K562 (cell line): ENCODE results near the gene DRC1. TPM values are rescaled to one million over a fixed set of nuclear protein-coding genes. Genes with fewer than 3 reads are reported as not detected.

Experiments
- ATF3 ChIP-seq, 2 experiments: fragments of 450-650 bp in 1 of 2; sonication (generic) in 1 of 2; formaldehyde crosslinking in 1 of 2; IDR thresholded peaks in 1 of 2; conservative IDR thresholded peaks in 1 of 2; 2 replicates each; pipeline versions ENCODE4 v1.6.1 to v1.8.1; 2016 to 2023; ENCODE audit warnings: mild to moderate bottlenecking in 2 of 2, moderate library complexity in 2 of 2, inconsistent platforms in 1 of 2, missing genetic modification reagents in 1 of 2
- EP300 ChIP-seq: IDR thresholded peaks from 2 replicates; pipeline ENCODE4 v1.6.1; 2012; ENCODE audit warnings: low read length, improper control_type of control experiment
- GABPB1 ChIP-seq: sonication (generic); formaldehyde crosslinking; IDR thresholded peaks from 2 replicates; pipeline ENCODE4 v1.8.0; 2022; ENCODE audit warnings: mild to moderate bottlenecking, missing genetic modification reagents
- GATA2 ChIP-seq: sonication (generic); formaldehyde crosslinking; IDR thresholded peaks from 2 replicates; pipeline ENCODE4 v1.4.0; 2020; ENCODE audit warnings: mild to moderate bottlenecking, missing genetic modification reagents
- GATAD2A ChIP-seq: fragments of 450-650 bp; IDR thresholded peaks from 2 replicates; pipeline ENCODE4 v1.6.1; 2017
- HDAC1 ChIP-seq, 2 experiments: fragments of 450-650 bp; IDR thresholded peaks; 2 replicates each; pipeline ENCODE4 v1.6.1; 2016 to 2017; ENCODE audit warnings: inconsistent platforms in 1 of 2, mild to moderate bottlenecking in 1 of 2, moderate library complexity in 1 of 2
- L3MBTL2 ChIP-seq: fragments of 450-650 bp; IDR thresholded peaks from 2 replicates; pipeline ENCODE4 v1.6.1; 2016; ENCODE audit warnings: mild to moderate bottlenecking, moderate library complexity
- MAX ChIP-seq: sonication (generic); formaldehyde crosslinking; IDR thresholded peaks from 2 replicates; pipeline ENCODE4 v1.9.0; 2022; ENCODE audit warnings: mild to moderate bottlenecking, missing genetic modification reagents
- NCOR1 ChIP-seq: fragments of 450-650 bp; IDR thresholded peaks from 2 replicates; pipeline ENCODE4 v1.6.1; 2016; ENCODE audit warnings: mild to moderate bottlenecking, moderate library complexity
- POLR2B ChIP-seq: fragments of 450-650 bp; IDR thresholded peaks from 2 replicates; pipeline ENCODE4 v1.6.1; 2018; ENCODE audit warnings: low read depth; ENCODE audit not compliant: partially characterized antibody
- RBBP5 ChIP-seq: fragments of 200-600 bp; sonication (generic); IDR thresholded peaks from 2 replicates; pipeline ENCODE4 v1.6.1; 2012; ENCODE audit warnings: borderline replicate concordance, mild to moderate bottlenecking, low read length, control low read depth, inconsistent platforms; ENCODE audit not compliant: insufficient read depth, poor library complexity, severe bottlenecking
- ZBTB43 ChIP-seq: sonication (generic); formaldehyde crosslinking; IDR thresholded peaks from 2 replicates; pipeline ENCODE4 v1.8.0; 2023; ENCODE audit warnings: mild to moderate bottlenecking, missing genetic modification reagents
- ZNF507 ChIP-seq: conservative IDR thresholded peaks from 2 replicates; pipeline ENCODE4 v1.6.1; 2017; ENCODE audit warnings: missing genetic modification characterization, missing compliant biosample characterization
- polyA plus RNA-seq, 8 experiments: library from polyadenylated mRNA; depleted of rRNA in 4 of 8; stranded (reverse) in 5 of 8; unstranded in 3 of 8; fragments of >200 nt; fragmentation: Nextera tagmentation in 2 of 8; fragmentation: Illumina TruSeq in 1 of 8; extraction: Ambion mirVana in 2 of 8; extraction: Trizol in 1 of 8; gene quantifications; 2 replicates each; pipeline versions ENCODE4 v1.2.1 to v1.2.3, GENCODE V29; 2011 to 2014; ENCODE audit warnings: inconsistent platforms in 1 of 8, missing spikeins in 1 of 8
- total RNA-seq, 7 experiments: library from RNA; depleted of rRNA in 6 of 7; stranded (reverse); fragments of >200 nt in 6 of 7; fragmentation: Illumina TruSeq in 2 of 7; extraction: Trizol in 2 of 7; gene quantifications; 2 replicates each; pipeline versions ENCODE4 v1.2.1 to v1.2.3, GENCODE V29; 2011 to 2021; ENCODE audit warnings: low replicate concordance in 1 of 7
- TF ChIP-seq, protein P1 (sequence below): fragments of 150-350 bp; IDR thresholded peaks from 2 replicates; pipeline ENCODE4 v1.6.1; 2014; ENCODE audit warnings: low read depth, mild to moderate bottlenecking, low read length, borderline replicate concordance
- TF ChIP-seq, protein P2 (sequence below): fragments of 200-800 bp; sonication (Bioruptor generic); IDR thresholded peaks from 2 replicates; pipeline ENCODE4 v1.6.1; 2017; ENCODE audit warnings: missing genetic modification characterization, missing compliant biosample characterization
- TF ChIP-seq, protein P3 (sequence below): fragments of 450-650 bp; formaldehyde crosslinking; IDR thresholded peaks from 2 replicates; pipeline ENCODE4 v1.4.0; 2022; ENCODE audit warnings: mild to moderate bottlenecking, moderate library complexity
- TF ChIP-seq, protein P4 (sequence below): fragments of 250-450 bp; sonication (Bioruptor Pico); IDR thresholded peaks from 2 replicates; pipeline ENCODE4 v1.4.0; 2020; ENCODE audit warnings: mild to moderate bottlenecking

DRC1 gene
- total and polyA plus RNA-seq, 9 of the 15 experiments (the other 6 are each of a cell fraction or from before 2014, with no cell fraction given) = 0.07 to 0.10 TPM; not detected in 7

DNA sequence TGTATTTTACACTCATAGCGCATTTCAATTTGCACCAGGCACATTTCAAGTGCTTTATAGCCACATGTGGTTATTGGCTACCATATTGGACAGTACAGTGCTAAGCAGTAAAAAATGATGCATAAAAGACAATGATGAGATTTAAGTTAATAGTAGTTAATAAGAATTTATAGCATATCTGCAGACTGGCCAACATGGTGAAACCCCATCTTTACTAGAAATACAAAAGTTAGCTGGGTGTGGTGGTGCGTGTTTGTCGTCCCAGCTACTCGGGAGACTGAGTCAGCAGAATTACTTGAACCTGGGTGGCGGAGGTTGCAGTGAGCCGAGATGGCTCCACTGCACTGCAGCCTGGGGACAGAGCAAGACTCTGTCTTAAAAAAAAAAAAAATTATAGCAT, 9.7 kb downstream of the DRC1 start (continued):
- TF ChIP-seq, protein P1, sequence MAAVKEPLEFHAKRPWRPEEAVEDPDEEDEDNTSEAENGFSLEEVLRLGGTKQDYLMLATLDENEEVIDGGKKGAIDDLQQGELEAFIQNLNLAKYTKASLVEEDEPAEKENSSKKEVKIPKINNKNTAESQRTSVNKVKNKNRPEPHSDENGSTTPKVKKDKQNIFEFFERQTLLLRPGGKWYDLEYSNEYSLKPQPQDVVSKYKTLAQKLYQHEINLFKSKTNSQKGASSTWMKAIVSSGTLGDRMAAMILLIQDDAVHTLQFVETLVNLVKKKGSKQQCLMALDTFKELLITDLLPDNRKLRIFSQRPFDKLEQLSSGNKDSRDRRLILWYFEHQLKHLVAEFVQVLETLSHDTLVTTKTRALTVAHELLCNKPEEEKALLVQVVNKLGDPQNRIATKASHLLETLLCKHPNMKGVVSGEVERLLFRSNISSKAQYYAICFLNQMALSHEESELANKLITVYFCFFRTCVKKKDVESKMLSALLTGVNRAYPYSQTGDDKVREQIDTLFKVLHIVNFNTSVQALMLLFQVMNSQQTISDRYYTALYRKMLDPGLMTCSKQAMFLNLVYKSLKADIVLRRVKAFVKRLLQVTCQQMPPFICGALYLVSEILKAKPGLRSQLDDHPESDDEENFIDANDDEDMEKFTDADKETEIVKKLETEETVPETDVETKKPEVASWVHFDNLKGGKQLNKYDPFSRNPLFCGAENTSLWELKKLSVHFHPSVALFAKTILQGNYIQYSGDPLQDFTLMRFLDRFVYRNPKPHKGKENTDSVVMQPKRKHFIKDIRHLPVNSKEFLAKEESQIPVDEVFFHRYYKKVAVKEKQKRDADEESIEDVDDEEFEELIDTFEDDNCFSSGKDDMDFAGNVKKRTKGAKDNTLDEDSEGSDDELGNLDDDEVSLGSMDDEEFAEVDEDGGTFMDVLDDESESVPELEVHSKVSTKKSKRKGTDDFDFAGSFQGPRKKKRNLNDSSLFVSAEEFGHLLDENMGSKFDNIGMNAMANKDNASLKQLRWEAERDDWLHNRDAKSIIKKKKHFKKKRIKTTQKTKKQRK = no peak
- no peak for TF ChIP-seq EP300
- TF ChIP-seq GATAD2A = 0 out of 2 replicates have a peak, but pooled peaks have one; percentile 14
- TF ChIP-seq NCOR1 = peak; percentile 3; the same call in 1 of the 2 replicates
- no peak for TF ChIP-seq RBBP5
- TF ChIP-seq HDAC1 (IDR thresholded peaks at IDR 0.05) = no peak; a peak in 1 of 4 replicates
- TF ChIP-seq, protein P2, sequence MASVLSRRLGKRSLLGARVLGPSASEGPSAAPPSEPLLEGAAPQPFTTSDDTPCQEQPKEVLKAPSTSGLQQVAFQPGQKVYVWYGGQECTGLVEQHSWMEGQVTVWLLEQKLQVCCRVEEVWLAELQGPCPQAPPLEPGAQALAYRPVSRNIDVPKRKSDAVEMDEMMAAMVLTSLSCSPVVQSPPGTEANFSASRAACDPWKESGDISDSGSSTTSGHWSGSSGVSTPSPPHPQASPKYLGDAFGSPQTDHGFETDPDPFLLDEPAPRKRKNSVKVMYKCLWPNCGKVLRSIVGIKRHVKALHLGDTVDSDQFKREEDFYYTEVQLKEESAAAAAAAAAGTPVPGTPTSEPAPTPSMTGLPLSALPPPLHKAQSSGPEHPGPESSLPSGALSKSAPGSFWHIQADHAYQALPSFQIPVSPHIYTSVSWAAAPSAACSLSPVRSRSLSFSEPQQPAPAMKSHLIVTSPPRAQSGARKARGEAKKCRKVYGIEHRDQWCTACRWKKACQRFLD (CRISPR knock-in tag) = 0 out of 2 replicates have a peak, but pooled peaks have one; percentile 0
- peak; percentile 78 for TF ChIP-seq L3MBTL2
- no peak for TF ChIP-seq MAX (CRISPR knock-in tag)
- TF ChIP-seq GATA2 (CRISPR knock-in tag) = no peak
- no peak for TF ChIP-seq GABPB1 (CRISPR knock-in tag)
- TF ChIP-seq ZNF507 (tag) = no peak
- peak; percentile 1 for TF ChIP-seq POLR2B
- TF ChIP-seq, protein P3, sequence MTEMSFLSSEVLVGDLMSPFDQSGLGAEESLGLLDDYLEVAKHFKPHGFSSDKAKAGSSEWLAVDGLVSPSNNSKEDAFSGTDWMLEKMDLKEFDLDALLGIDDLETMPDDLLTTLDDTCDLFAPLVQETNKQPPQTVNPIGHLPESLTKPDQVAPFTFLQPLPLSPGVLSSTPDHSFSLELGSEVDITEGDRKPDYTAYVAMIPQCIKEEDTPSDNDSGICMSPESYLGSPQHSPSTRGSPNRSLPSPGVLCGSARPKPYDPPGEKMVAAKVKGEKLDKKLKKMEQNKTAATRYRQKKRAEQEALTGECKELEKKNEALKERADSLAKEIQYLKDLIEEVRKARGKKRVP (CRISPR knock-in tag) = no peak
- TF ChIP-seq ATF3 (IDR thresholded peaks at IDR 0.05) = no peak
- TF ChIP-seq ATF3 (CRISPR knock-in tag; conservative IDR thresholded peaks at IDR 0.05) = no peak
- TF ChIP-seq, protein P4, sequence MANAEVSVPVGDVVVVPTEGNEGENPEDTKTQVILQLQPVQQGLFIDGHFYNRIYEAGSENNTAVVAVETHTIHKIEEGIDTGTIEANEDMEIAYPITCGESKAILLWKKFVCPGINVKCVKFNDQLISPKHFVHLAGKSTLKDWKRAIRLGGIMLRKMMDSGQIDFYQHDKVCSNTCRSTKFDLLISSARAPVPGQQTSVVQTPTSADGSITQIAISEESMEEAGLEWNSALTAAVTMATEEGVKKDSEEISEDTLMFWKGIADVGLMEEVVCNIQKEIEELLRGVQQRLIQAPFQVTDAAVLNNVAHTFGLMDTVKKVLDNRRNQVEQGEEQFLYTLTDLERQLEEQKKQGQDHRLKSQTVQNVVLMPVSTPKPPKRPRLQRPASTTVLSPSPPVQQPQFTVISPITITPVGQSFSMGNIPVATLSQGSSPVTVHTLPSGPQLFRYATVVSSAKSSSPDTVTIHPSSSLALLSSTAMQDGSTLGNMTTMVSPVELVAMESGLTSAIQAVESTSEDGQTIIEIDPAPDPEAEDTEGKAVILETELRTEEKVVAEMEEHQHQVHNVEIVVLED (CRISPR knock-in tag) = 0 out of 2 replicates have a peak, but pooled peaks have one; percentile 6
- no peak for TF ChIP-seq ZBTB43
